ENCODE measurements around the gene CD38. TPM values are rescaled to one million over a fixed set of nuclear protein-coding genes. Genes with fewer than 3 reads are reported as not detected.

The CD38 gene
- total and polyA plus RNA-seq, 12 donors, result 1.7 to 18.4 (median 11.2) TPM

DNA sequence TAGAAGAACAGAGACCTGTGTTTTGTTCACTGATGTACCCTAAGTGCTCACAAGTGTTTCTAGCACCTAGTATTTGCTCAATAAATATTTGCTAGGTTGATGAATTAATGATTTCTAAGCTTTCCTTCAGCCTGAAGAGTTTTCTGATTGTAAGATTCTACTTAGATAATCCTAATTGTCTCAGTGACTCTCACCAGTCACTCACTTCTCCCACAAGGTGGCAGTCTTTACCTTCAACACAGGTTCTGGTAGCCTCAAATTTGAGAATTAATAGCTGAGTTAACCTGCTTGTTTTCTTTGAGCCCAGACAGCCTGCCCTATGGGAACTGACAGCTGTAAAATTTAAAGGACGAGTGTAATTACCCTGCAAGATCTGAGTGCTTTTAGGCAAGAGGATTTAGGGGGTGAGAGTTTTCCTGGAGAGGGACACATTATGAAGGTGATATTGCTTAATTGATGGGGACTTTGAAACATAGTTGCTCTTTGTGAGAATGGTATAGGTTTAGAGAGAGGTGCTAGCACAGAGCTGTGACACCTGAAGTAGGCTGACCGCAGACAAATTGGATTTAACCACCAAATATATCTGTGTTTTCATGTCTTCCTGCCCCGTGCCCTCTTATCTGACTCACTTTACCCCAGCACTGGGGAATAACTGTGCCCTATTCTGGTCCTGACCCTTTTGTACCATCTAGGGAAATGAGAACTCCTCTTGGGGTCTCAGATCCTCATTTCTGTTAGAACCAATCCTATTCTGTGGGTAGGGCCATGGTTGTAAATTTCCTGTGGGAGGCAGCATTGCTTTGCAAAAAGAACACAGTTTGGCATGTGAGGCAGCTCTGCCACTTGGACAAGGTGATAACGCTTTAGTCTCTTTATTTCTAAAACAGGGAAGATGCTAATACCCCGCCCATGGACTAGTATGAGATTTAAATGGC is 27.7 kb downstream of the CD38 start:
- Histone ChIP-seq H3K4me1 (replicated peaks in 1 of 2) (no peaks in the 10 kb centered on the region), H3K27me3 (no peaks in the 10 kb centered on the region), H3K9me3 (replicated peaks in 1 of 3) (no peaks in the 10 kb centered on the region), H3K36me3 (replicated peaks in 1 of 2) (no peaks in the 10 kb centered on the region), H3K27ac (no peak overlapping the region), H3K4me3 (no peak overlapping the region)
- intact Hi-C loops (cut with DNase I), result loop anchor here in 1 of 2 donors (5.0 to 10.0 kb wide), 2 partner anchors 151 to 189 kb away; no protein-coding TSS in a partner anchor
- peak; percentile 23 to 72 (median 41) for DNase-seq
- 30 to 55% (median 34%) methylated on average over 5 of the region's 5 CpGs for WGBS, 4 donors
- no peak for TF ChIP-seq POLR2A (IDR thresholded peaks at IDR 0.05)
- TF ChIP-seq, protein P1, sequence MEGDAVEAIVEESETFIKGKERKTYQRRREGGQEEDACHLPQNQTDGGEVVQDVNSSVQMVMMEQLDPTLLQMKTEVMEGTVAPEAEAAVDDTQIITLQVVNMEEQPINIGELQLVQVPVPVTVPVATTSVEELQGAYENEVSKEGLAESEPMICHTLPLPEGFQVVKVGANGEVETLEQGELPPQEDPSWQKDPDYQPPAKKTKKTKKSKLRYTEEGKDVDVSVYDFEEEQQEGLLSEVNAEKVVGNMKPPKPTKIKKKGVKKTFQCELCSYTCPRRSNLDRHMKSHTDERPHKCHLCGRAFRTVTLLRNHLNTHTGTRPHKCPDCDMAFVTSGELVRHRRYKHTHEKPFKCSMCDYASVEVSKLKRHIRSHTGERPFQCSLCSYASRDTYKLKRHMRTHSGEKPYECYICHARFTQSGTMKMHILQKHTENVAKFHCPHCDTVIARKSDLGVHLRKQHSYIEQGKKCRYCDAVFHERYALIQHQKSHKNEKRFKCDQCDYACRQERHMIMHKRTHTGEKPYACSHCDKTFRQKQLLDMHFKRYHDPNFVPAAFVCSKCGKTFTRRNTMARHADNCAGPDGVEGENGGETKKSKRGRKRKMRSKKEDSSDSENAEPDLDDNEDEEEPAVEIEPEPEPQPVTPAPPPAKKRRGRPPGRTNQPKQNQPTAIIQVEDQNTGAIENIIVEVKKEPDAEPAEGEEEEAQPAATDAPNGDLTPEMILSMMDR (IDR thresholded peaks at IDR 0.05), result peak; percentile 60 to 76 (median 70)

DNA sequence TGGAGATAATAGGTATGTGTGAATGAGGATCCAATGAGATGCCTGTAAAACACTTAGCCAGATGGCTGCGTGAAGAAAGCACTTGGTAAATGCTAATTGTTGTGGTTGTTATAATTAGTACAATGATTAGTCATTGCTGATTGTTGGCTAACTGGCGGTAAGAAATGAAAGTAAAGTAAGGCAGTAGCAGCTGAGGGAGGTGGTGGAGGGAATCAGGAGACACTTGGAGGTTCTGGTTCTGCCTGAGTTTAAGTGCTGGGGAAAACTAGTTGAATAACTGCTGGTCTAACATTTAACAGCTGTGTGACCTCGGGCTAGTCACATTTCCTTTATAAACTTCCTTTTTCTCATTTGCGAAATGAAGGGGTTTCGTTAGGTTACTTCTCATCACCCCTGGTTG is 30.9 kb downstream of the CD38 start:
- H3K4me3 ChIP-seq, result no peak overlapping the region
- peak in 1 of 7 donors; percentile 11 for DNase-seq
- no peaks in the 10 kb centered on the region for H3K36me3 ChIP-seq (replicated peaks in 1 of 2)
- intact Hi-C loops (cut with DNase I), result loop anchor here in 1 of 2 donors (5.0 to 10.0 kb wide), 2 partner anchors 148 to 186 kb away; no protein-coding TSS in a partner anchor
- TF ChIP-seq, protein P1 (IDR thresholded peaks at IDR 0.05), result no peak
- TF ChIP-seq POLR2A (IDR thresholded peaks at IDR 0.05), result no peak
- no peaks in the 10 kb centered on the region for H3K4me1 ChIP-seq (replicated peaks in 1 of 2)
- 45 to 63% (median 57%) methylated on average over 5 of the region's 5 CpGs for WGBS, 4 donors
- no peaks in the 10 kb centered on the region for H3K27me3 ChIP-seq
- no peaks in the 10 kb centered on the region for H3K9me3 ChIP-seq (replicated peaks in 1 of 3)
- peak overlapping the region in 2 of 5 donors; percentile 38 to 50 for H3K27ac ChIP-seq

DNA sequence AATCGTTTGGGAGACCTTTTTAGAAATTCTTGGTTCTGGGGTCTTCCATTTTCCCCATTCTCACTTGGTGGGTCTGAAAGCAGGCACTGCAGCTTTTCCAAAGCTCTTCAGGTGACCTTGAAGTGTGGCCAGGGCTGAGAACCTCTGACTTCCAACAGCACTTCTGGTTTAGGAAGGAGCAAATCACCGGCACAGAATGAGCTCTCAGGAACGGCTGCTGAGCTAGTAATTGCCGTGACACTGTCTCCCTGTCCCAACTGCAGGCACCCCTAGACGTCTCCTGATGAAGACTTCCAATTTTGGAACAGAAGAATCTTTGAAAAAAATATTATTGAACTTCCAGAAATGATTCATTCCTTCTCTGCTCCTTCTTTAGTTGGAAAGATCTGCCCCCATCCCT is 31.3 kb downstream of the CD38 start:
- intact Hi-C loops (cut with DNase I), result loop anchor here in 1 of 2 donors (5.0 to 10.0 kb wide), 2 partner anchors 148 to 185 kb away; no protein-coding TSS in a partner anchor
- H3K4me1 ChIP-seq (replicated peaks in 1 of 2), result no peaks in the 10 kb centered on the region
- peak overlapping the region in 2 of 5 donors; percentile 24 to 50 for H3K27ac ChIP-seq
- TF ChIP-seq, protein P1 (IDR thresholded peaks at IDR 0.05), result no peak
- TF ChIP-seq POLR2A (IDR thresholded peaks at IDR 0.05), result no peak
- H3K27me3 ChIP-seq, result no peaks in the 10 kb centered on the region
- WGBS, 4 donors, result 31 to 42% (median 36%) methylated on average over 5 of the region's 5 CpGs
- DNase-seq, result no peak
- no peaks in the 10 kb centered on the region for H3K36me3 ChIP-seq (replicated peaks in 1 of 2)
- no peak overlapping the region for H3K4me3 ChIP-seq
- no peaks in the 10 kb centered on the region for H3K9me3 ChIP-seq (replicated peaks in 1 of 3)

DNA sequence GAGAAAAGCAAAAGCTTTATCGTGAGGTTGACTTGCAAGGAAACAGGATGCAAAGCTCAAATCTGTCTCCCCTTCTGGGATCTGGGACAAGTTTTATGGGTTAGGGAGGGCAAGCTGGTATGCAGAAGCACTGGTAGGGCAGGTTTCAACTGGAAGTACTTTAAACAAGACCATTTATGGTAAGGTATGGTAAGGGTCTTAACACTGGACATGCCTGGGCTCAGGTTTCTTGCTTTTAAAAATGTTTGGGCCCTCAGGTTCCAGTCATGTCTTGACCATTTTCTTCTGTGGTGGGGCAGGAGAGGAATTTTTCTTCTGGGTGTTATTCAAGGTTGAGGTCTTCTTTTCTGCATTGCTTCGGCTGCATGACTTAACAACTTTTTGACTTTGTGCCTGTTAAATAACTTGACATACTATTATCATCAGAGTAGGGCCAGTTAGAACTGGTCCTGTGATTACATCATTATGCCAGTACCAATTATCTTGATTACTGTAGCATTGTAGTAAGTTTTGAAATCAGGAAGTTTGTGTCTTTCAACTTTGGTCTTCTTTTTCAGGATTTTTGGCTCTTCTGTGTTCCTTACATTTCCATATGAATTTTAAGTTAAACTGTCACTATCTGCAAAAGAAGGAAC is 33.7 kb downstream of the CD38 start:
- no peaks in the 10 kb centered on the region for H3K27me3 ChIP-seq
- TF ChIP-seq, protein P1 (IDR thresholded peaks at IDR 0.05), result no peak
- no peak for TF ChIP-seq POLR2A (IDR thresholded peaks at IDR 0.05)
- H3K36me3 ChIP-seq (replicated peaks in 1 of 2), result no peaks in the 10 kb centered on the region
- DNase-seq, result no peak
- no peak overlapping the region for H3K27ac ChIP-seq
- H3K9me3 ChIP-seq (replicated peaks in 1 of 3), result no peaks in the 10 kb centered on the region
- 57 to 81% (median 68%) methylated on average over 2 of the region's 2 CpGs for WGBS, 4 donors
- no peaks in the 10 kb centered on the region for H3K4me1 ChIP-seq (replicated peaks in 1 of 2)
- intact Hi-C loops (cut with DNase I), result no loop called here
- H3K4me3 ChIP-seq, result no peak overlapping the region

Measured in adrenal gland (tissue), 12 donors.